GM12865 (cell line): ENCODE measurements around the gene INVS.
"Not testable (repeated sequence)": the region's sequence is repeated elsewhere in the genome, so short reads cannot be mapped to it uniquely, and the experiment has no call there.

Experiments
- DNase-seq: peaks from one replicate; pipeline ENCODE4 v3.0.0; 2010; ENCODE audit warnings: low read depth
- H3K4me3 ChIP-seq: 2 replicates; pipeline ENCODE4 v1.5.1; 2011; ENCODE audit warnings: mild to moderate bottlenecking, low read depth, low read length, control low read depth
- TF ChIP-seq, protein P1 (sequence below): IDR thresholded peaks from 2 replicates; pipeline ENCODE4 v1.5.1; 2011; ENCODE audit warnings: low read length, control low read depth, low read depth, inconsistent platforms; ENCODE audit not compliant: insufficient read depth; ENCODE audit errors: missing control alignments

The INVS gene

DNA sequence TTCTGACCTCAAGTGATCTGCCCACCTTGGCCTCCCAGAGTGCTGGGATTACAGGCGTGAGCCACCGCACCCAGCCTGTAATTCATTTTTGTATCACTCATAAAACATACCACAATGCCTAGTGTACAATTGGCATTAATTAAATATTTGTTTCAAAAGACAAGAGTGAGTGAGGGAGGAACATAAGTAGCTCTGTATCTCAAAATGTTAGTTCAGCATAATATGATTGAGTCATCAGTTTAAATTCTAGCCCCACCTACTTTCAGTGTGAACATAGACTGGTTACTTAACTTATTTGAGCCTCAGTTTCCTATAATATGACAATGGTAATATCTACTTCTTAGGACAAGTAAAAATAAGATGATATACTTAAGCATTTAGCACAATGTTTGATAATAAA is 26.9 kb downstream of the INVS start:
- H3K4me3 ChIP-seq = no peak overlapping the region
- TF ChIP-seq, protein P1, sequence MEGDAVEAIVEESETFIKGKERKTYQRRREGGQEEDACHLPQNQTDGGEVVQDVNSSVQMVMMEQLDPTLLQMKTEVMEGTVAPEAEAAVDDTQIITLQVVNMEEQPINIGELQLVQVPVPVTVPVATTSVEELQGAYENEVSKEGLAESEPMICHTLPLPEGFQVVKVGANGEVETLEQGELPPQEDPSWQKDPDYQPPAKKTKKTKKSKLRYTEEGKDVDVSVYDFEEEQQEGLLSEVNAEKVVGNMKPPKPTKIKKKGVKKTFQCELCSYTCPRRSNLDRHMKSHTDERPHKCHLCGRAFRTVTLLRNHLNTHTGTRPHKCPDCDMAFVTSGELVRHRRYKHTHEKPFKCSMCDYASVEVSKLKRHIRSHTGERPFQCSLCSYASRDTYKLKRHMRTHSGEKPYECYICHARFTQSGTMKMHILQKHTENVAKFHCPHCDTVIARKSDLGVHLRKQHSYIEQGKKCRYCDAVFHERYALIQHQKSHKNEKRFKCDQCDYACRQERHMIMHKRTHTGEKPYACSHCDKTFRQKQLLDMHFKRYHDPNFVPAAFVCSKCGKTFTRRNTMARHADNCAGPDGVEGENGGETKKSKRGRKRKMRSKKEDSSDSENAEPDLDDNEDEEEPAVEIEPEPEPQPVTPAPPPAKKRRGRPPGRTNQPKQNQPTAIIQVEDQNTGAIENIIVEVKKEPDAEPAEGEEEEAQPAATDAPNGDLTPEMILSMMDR = no peak
- DNase-seq = no peak

DNA sequence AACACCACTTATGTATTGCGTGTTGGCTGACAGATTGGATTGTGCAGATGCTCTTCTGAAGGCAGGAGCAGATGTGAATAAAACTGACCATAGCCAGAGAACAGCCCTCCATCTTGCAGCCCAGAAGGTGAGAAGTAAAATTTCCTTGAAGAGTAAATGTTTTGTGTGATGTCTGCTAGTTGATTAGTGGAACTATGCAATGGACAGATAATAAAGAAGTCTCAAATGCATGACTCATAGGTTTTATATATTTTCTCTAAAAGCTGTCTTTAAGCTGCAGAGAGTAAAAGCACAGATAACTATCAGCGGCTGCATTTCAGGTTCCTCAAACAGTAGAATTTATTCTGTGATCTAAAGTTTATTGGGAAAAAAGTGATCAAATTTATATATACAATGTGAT is 27.4 kb downstream of the INVS start:
- TF ChIP-seq, protein P1 = no peak
- no peak for DNase-seq
- no peak overlapping the region for H3K4me3 ChIP-seq

DNA sequence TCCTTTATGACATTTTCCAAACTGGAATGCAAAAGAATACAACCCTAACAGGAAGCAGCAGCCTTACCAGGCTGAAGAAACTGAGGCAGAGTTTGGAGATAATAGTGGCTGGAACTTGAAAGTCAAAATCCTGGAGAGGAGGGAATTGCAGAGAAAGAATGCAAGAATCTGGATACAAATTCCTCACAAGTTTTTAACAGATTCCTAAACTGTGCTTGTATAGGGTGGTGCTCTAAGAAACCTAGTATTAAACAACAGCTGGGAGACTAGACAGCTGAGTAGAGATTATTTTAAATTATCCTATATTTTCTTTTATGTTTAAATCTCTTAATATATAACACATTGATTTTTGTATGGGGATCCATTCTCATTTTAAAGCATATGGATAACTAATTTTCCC is 30.7 kb downstream of the INVS start:
- no peak overlapping the region for H3K4me3 ChIP-seq
- TF ChIP-seq, protein P1 = no peak
- DNase-seq = no peak

DNA sequence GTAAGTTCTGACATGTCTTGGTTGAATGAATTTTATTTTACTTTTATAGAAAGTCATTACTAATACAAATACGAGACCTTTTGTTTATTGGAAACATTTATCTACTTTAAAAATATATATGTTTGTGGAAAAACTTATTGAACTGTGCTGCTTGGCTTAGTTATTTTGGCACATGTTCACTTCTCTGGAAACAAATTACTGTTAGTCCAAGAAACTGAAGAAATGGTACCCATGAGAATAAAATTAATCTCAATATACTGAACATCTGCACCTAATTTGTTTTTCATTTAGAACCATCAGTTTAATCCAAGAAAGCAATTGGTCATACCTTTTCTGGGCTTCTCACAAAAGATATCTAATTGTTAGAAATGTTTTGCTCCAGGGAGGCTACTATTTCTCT is 32.2 kb downstream of the INVS start:
- DNase-seq = no peak
- H3K4me3 ChIP-seq = no peak overlapping the region
- TF ChIP-seq, protein P1 = no peak

DNA sequence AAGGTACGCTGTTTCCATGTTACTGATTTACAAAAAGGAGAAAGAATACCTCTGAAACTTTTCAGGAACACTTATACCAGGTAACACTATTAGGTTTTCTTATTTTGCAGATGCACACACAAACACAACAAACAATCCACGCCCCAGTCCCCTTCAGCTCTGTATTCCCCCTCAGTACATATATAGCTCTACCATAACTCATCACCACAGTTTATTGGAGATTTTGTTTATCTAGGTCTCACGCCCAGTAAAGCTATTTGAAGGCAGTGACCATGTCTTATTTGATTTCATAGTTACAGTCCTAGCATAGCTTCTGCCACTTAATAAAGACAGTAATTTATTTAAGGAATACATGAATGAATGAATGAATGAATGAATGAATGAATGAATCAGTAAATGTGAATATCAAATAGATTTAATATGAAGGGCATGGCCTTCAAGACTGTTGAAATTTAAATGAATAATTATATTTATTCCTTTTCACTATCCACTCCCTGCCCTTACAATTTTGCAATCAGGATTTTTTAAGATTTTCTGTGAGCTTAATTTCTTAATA is 32.9 kb downstream of the INVS start:
- TF ChIP-seq, protein P1 = no peak
- H3K4me3 ChIP-seq = no peak overlapping the region
- no peak for DNase-seq

DNA sequence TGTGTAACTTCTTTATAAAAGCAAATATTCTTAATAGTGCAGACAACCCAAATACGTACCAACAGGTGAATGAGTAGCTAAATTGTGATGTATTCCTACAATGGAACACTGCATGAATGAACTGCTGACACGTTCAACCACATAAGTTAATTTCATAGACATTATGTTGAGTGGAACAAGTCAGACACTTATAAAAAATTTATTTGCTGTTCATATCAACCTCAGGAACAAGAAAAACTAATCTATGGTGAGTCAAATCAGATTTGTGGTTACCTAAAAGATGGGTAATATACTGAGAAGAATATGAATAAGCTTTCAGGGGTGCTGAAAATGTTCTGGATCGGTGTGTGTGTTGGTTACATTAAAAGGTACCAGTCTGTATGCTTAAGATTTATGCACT is 35.7 kb downstream of the INVS start:
- H3K4me3 ChIP-seq = no peak overlapping the region
- TF ChIP-seq, protein P1 = no peak
- DNase-seq = no peak

DNA sequence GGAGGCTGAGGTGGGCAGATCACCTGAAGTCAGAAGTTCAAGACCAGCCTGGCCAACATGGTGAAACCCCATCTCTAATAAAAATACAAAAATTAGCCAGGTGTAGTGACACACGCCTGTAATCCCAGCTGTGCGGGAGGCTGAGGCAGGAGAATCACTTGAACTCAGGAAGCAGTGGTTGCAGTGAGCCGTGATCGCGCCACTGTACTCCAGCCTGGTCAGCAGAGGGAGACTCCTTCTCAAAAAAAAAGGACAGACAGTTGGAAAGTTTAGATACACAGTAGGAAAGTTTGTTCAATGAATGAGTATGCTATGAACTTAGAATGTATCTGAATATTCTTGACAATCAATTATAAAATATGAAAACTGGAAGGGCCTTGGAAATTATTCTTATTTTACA is 37.8 kb downstream of the INVS start:
- H3K4me3 ChIP-seq, DNase-seq: not testable (repeated sequence)

DNA sequence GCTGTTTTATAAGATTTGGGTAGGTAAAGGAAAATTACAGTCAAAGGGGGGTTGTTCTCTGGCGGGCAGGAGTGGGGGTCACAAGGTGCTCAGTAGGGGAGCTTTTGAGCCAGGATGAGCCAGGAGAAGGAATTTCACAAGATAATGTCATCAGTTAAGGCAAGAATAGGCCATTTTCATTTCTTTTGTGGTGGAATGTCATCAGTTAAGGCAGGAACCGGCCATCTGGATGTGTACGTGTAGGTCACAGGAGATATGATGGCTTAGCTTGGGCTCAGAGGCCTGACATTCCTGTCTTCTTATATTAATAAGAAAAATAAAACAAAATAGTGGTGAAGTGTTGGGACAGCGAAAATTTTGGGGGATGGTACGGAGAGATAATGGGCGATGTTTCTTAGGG is 41.3 kb downstream of the INVS start:
- DNase-seq, H3K4me3 ChIP-seq: not testable (repeated sequence)

DNA sequence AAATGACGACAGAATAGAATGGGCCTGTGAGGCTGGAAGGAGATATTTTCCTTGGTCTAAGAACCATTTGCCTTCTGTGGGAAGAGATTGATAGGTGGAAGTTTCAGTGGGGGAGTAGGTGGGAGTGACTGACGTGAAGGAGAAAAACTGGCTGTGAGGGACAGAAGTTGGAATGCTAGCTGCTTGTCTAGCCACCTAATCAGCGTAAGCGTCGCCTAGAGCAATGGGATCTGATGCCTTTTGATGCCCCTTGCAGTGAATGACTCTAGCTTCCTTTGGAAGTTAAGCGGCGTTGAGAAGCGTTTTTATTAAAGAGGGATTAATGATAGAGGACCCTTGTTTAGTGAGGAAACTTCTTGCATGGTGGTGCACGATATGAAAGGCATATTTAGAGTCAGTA is 42.8 kb downstream of the INVS start:
- not testable (repeated sequence) for DNase-seq, H3K4me3 ChIP-seq

DNA sequence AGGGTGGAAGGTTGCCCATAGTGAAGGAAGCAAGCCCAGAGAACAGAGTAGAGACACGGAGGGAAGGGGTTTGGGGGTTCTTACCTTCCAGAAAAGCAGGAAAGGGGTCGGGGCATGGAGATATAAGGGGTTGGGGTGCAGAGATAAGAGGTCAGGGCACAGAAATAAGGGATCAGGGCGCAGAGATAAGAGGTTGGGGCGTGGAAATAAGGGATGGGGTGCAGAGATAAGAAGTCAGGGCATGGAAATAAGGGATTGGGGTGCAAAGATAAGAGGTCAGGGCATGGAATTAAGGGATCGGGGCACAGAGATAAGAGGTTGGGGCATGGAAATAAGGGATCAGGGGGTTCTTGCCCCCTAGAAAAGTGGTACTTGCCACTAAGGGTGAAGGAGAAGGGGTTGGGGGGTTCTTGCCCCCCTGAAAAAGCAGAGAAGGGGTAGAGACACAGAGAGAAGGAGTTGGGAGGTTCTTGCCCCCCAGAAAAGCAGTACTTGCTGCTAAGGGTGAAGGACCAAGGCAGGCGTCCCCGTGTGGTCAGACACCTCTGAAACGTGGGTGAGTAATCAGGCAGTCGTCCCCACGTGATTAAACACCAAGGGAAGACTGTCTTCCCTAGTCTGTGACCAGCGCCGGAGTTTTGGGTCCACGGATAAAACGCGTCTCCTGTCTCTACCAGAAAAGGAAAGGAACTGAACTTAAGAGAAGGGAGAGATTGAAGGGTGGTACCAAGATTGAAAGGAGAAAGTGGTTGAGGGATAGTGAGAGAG is 46.3 kb downstream of the INVS start:
- not testable (repeated sequence) for H3K4me3 ChIP-seq

DNA sequence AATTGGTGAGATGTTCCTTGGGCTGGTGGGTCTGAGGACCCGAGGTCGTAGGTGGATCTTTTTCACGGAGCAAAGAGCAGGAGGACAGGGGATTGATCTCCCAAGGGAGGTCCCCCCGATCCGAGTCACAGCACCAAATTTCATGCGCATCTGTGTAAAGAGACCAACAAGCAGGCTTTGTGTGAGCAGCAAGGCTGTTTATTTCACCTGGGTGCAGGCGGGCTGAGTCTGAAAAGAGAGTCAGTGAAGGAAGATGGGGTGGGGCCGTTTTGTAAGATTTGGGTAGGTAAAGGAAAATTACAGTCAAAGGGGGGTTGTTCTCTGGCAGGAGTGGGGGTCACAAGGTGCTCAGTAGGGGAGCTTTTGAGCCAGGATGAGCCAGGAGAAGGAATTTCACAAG is 46.9 kb downstream of the INVS start:
- not testable (repeated sequence) for H3K4me3 ChIP-seq, DNase-seq

More for the DNA sequence above, 46.3 kb downstream of the INVS start:
- not testable (repeated sequence) for DNase-seq
